GM23248 (cell line): Measurements from ENCODE around the gene HMGB2.

ENCODE experiments used
- EZH2 ChIP-seq: fragments of 200-600 bp; sonication (generic); IDR thresholded peaks from 2 replicates; pipeline ENCODE4 v1.6.1; 2018; ENCODE audit warnings: antibody characterized with exemption, mild to moderate bottlenecking; ENCODE audit not compliant: insufficient read depth, poor library complexity, severe bottlenecking
- EZH2phosphoT487 ChIP-seq: fragments of 200-600 bp; sonication (generic); IDR thresholded peaks from 2 replicates; pipeline ENCODE4 v1.6.1; 2018; ENCODE audit warnings: antibody characterized with exemption, moderate library complexity, mild to moderate bottlenecking, low read depth; ENCODE audit not compliant: insufficient read depth

DNA sequence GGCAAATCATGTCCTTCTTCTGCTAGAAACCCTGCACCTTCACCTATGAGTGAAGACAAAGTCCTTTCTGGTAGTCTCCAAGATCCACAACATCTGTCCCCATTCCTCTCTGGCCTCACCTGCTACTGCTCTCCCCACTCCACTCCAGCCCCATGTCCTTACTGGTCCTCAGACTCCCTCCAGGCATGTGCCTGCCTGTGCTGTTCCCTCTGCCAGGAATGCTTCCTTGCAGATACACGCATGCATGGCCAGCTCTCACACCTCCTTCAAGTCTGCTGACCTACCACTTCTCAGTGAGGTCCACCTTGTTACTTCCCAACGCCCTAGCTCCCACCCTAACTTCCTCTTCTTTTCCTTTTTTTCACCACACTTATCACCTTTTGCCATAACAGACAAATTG, 18.1 kb downstream of the HMGB2 start:
- no peak for TF ChIP-seq EZH2
- no peak for TF ChIP-seq EZH2phosphoT487
